ENCODE results near the gene PCDH9. TPM values are rescaled to one million over a fixed set of nuclear protein-coding genes. Genes with fewer than 3 reads are reported as not detected.

Gene PCDH9
- total and polyA plus RNA-seq, 2 donors: 0.72 to 28.2 TPM

- 92% methylated on average over 1 of the region's 1 CpG for WGBS
- Histone ChIP-seq H3K4me1 (ENCODE audit: insufficient read depth) (no peaks in the 10 kb centered on the region), H3K36me3 (ENCODE audit: insufficient read depth) (no peaks in the 10 kb centered on the region), H3K27ac (ENCODE audit: low read depth) (no peak overlapping the region), H3K4me3 (ENCODE audit: low read depth, low read length) (no peak overlapping the region)
- no peak for DNase-seq (ENCODE audit: extremely low spot score)
These were observed 867.7 kb downstream of the PCDH9 start for GRCh38 chr13:66362485-66362884.

GRCh38 chr13:66359910-66360552, 870.1 kb downstream of the PCDH9 start:
- WGBS: 81% methylated on average over 5 of the region's 5 CpGs
- DNase-seq (ENCODE audit: extremely low spot score): no peak
- H3K4me3 ChIP-seq (ENCODE audit: low read depth, low read length): no peak overlapping the region
- no peaks in the 10 kb centered on the region for H3K4me1 ChIP-seq (ENCODE audit: insufficient read depth)
- H3K36me3 ChIP-seq (ENCODE audit: insufficient read depth): no peaks in the 10 kb centered on the region
- H3K27ac ChIP-seq (ENCODE audit: low read depth): no peak overlapping the region

GRCh38 chr13:66359393-66359792, 870.7 kb downstream of the PCDH9 start:
- Histone ChIP-seq H3K4me1 (ENCODE audit: insufficient read depth) (no peaks in the 10 kb centered on the region), H3K4me3 (ENCODE audit: low read depth, low read length) (no peak overlapping the region), H3K36me3 (ENCODE audit: insufficient read depth) (no peaks in the 10 kb centered on the region), H3K27ac (ENCODE audit: low read depth) (no peak overlapping the region)
- WGBS: 70% methylated on average over 3 of the region's 3 CpGs
- DNase-seq (ENCODE audit: extremely low spot score): no peak

GRCh38 chr13:66358564-66358963, 871.6 kb downstream of the PCDH9 start:
- H3K4me3 ChIP-seq (ENCODE audit: low read depth, low read length): no peak overlapping the region
- no peaks in the 10 kb centered on the region for H3K36me3 ChIP-seq (ENCODE audit: insufficient read depth)
- H3K27ac ChIP-seq (ENCODE audit: low read depth): no peak overlapping the region
- no peaks in the 10 kb centered on the region for H3K4me1 ChIP-seq (ENCODE audit: insufficient read depth)
- no peak for DNase-seq (ENCODE audit: extremely low spot score)

GRCh38 chr13:66357463-66357862, 872.7 kb downstream of the PCDH9 start:
- no peak overlapping the region for H3K4me3 ChIP-seq (ENCODE audit: low read depth, low read length)
- H3K27ac ChIP-seq (ENCODE audit: low read depth): no peak overlapping the region
- no peak for DNase-seq (ENCODE audit: extremely low spot score)
- 93% methylated on average over 5 of the region's 5 CpGs for WGBS
- H3K36me3 ChIP-seq (ENCODE audit: insufficient read depth): no peaks in the 10 kb centered on the region
- H3K4me1 ChIP-seq (ENCODE audit: insufficient read depth): no peaks in the 10 kb centered on the region

DNA sequence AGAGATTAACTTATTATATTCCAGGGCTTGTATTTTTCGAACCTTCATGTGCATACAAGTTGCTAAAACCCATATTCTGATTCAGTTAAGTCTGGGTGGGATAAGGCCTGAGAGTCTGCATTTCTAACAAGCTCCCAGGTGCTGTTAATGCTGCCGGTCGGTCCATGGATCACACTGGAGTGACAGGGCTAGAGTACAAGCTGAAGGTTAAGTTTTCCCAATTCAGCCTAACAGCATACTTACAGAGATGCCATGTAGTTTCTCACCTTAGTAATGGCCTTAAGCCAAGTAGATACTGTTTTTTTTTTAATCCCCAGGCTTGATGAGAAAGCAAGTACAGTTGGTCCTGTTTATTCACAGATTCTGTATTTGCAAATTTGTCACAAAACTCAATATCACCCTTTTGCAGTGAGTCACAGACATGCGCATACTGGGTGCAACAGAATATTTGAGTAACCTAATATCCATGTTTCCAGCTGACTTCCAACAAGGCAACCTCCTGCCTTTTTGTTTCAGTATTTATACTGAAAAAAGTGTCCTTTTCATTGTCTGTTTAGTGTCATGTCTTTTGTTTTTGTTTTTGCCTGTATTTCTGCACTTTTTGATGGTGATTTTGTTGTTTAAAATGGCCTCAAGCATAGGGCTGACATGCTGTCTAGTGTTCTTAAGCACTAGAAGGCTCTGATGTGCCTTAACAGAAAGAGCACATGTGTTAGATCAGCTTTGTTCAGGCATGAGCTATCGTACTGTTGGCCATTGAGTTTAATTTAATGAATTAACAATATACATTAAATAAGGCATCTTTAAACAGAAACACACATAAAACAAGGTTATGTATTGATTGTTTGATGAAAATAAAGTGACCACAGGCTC, 875.0 kb downstream of the PCDH9 start:
- Histone ChIP-seq H3K27ac (ENCODE audit: low read depth) (no peak overlapping the region), H3K36me3 (ENCODE audit: insufficient read depth) (no peaks in the 10 kb centered on the region), H3K4me3 (ENCODE audit: low read depth, low read length) (no peak overlapping the region), H3K4me1 (ENCODE audit: insufficient read depth) (no peaks in the 10 kb centered on the region)
- WGBS: 98% methylated on average over 5 of the region's 5 CpGs
- DNase-seq (ENCODE audit: extremely low spot score): no peak

- WGBS: 12% methylated on average over 2 of the region's 2 CpGs
- Histone ChIP-seq H3K4me3 (ENCODE audit: low read depth, low read length) (no peak overlapping the region), H3K27ac (ENCODE audit: low read depth) (no peak overlapping the region), H3K4me1 (ENCODE audit: insufficient read depth) (no peaks in the 10 kb centered on the region), H3K36me3 (ENCODE audit: insufficient read depth) (no peaks in the 10 kb centered on the region)
- peak; percentile 23 for DNase-seq (ENCODE audit: extremely low spot score)
These were observed 876.5 kb downstream of the PCDH9 start for GRCh38 chr13:66353664-66354063.

DNA sequence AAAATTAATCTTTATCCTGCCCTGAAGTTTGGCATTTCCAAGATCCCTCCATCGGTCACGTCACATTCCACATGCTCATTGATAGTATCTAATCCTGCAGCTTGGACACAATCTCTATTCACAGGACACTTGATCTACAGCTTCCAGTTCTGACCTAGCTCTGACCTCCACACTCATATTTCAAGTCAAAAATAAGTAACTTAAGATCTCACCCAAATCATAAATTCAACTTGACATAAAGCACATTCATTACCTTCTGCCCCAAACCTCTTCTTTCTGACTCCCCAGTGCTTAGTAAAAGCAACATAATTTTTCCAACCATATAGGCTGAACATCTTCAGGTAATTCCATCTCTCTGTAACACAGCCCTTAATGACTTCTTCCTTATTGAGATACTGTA, 880.2 kb downstream of the PCDH9 start:
- DNase-seq (ENCODE audit: extremely low spot score): no peak
- no peaks in the 10 kb centered on the region for H3K4me1 ChIP-seq (ENCODE audit: insufficient read depth)
- no peak overlapping the region for H3K4me3 ChIP-seq (ENCODE audit: low read depth, low read length)
- no peaks in the 10 kb centered on the region for H3K36me3 ChIP-seq (ENCODE audit: insufficient read depth)
- WGBS: 88% methylated on average over 2 of the region's 2 CpGs
- H3K27ac ChIP-seq (ENCODE audit: low read depth): no peak overlapping the region

DNA sequence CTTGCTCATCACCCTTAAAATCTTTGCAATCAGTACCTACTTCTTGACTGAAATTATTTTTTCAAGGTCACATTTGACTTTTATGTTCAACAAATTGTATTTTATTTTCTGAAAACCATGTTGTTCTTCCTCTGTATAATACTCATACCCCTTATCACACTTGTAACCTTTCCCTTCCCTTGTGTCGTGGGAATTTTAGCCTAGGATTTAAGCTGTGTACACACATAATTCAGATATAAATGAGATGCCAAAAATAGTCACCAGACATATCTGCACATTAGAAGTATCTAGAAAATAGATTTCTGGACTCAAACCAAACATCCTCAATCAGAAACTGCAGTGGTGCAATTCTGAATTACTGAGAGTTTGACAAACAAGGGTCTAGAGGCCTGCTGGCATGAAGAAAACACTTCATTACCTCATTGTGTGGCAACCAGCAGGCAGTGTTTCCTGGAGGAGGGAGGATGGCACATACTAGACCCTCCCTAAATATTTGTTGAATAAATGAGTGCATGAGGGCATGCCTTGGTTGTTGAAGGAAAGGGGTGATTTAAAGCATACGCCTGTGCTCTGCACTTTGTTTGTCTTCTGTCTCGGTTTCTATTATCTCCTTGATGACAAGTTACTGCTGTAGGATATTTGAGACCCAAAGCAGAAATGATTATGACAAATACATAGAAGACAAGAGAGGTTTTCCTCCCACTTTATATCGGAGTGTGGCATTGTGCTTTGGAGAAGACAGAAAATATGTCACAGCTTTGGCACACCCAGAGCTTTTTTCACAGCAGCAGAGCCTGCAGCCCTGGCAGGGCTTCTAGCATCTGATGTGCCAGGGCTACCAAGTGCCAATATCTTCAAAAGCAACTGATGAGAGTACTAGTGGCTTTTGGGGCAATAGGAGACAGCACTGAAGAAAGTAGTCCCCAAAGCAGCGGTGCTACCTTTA, 881.1 kb downstream of the PCDH9 start:
- Histone ChIP-seq H3K4me3 (ENCODE audit: low read depth, low read length) (no peak overlapping the region), H3K4me1 (ENCODE audit: insufficient read depth) (no peaks in the 10 kb centered on the region), H3K36me3 (ENCODE audit: insufficient read depth) (no peaks in the 10 kb centered on the region), H3K27ac (ENCODE audit: low read depth) (no peak overlapping the region)
- 55% methylated on average over 5 of the region's 5 CpGs for WGBS
- no peak for DNase-seq (ENCODE audit: extremely low spot score)

DNA sequence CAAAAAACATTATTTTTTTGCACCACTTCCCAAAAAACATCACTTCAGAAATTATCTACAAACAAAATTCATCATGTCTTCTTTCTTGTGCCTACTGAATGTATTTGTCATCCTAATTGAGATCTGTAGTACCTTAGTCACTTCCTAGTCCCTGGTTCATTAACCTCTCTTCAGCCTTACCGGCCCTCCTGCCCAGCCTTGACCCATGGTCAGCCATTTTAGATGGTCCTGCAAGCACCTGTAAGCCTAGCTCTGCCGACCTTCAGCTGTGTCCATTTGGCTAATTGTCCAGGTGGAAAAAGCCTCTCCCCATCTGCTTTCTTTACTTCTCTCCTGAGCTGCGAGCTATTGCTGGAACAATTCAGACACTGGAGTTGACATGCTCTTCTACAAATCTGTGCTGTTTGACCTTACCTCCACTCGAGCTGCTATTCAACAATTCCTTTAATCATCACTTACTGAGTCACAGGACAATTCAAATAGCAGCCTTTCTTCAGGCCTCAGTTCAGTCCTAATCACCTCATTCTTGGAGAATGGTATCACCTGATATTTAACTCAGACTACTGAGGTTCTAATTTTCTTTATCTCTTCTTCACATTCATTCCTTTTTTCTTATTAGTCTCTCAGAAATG, 882.5 kb downstream of the PCDH9 start:
- H3K36me3 ChIP-seq (ENCODE audit: insufficient read depth): no peaks in the 10 kb centered on the region
- no peaks in the 10 kb centered on the region for H3K4me1 ChIP-seq (ENCODE audit: insufficient read depth)
- no peak for DNase-seq (ENCODE audit: extremely low spot score)
- no peak overlapping the region for H3K4me3 ChIP-seq (ENCODE audit: low read depth, low read length)
- 89% methylated on average over 4 of the region's 4 CpGs for WGBS
- no peak overlapping the region for H3K27ac ChIP-seq (ENCODE audit: low read depth)

DNA sequence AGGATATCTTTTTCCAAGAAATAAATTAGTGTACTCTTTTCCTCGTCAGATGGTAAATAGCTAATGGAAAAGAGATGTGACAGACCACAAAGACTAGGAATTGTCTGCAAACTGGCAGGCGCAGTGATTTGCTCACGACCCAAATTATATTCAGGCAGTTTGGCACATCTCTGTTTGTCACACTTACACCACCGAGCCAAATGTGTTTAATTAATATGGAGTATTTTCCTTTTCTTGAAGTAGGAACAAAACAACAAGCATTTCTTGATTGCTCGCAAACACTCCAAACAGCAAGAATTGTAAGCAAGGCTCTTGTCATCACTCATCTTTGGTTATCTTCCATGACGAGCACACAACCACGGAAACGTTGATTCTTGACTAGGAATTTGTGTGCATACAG, 884.2 kb downstream of the PCDH9 start:
- WGBS: 71% methylated on average over 8 of the region's 8 CpGs
- H3K4me3 ChIP-seq (ENCODE audit: low read depth, low read length): no peak overlapping the region
- H3K27ac ChIP-seq (ENCODE audit: low read depth): no peak overlapping the region
- H3K36me3 ChIP-seq (ENCODE audit: insufficient read depth): no peaks in the 10 kb centered on the region
- DNase-seq (ENCODE audit: extremely low spot score): no peak
- H3K4me1 ChIP-seq (ENCODE audit: insufficient read depth): no peaks in the 10 kb centered on the region

- Histone ChIP-seq H3K27ac (ENCODE audit: low read depth) (no peak overlapping the region), H3K4me3 (ENCODE audit: low read depth, low read length) (no peak overlapping the region), H3K36me3 (ENCODE audit: insufficient read depth) (no peaks in the 10 kb centered on the region), H3K4me1 (ENCODE audit: insufficient read depth) (no peaks in the 10 kb centered on the region)
- no peak for DNase-seq (ENCODE audit: extremely low spot score)
- WGBS: 67% methylated on average over 6 of the region's 6 CpGs
These were observed 884.7 kb downstream of the PCDH9 start for GRCh38 chr13:66345518-66345810.

GRCh38 chr13:66344805-66345517, 885.2 kb downstream of the PCDH9 start:
- no peak overlapping the region for H3K27ac ChIP-seq (ENCODE audit: low read depth)
- no peaks in the 10 kb centered on the region for H3K36me3 ChIP-seq (ENCODE audit: insufficient read depth)
- peak; percentile 73 for DNase-seq (ENCODE audit: extremely low spot score)
- WGBS: 33% methylated on average over 4 of the region's 4 CpGs
- no peaks in the 10 kb centered on the region for H3K4me1 ChIP-seq (ENCODE audit: insufficient read depth)
- H3K4me3 ChIP-seq (ENCODE audit: low read depth, low read length): no peak overlapping the region

Data from urinary bladder (tissue), 4 donors.